ENCODE data around the gene EPN2. TPM values are rescaled to one million over a fixed set of nuclear protein-coding genes. Genes with fewer than 3 reads are reported as not detected.

Gene EPN2
- total RNA-seq, 1 experiment from 2014 or later: 57.8 TPM

DNA sequence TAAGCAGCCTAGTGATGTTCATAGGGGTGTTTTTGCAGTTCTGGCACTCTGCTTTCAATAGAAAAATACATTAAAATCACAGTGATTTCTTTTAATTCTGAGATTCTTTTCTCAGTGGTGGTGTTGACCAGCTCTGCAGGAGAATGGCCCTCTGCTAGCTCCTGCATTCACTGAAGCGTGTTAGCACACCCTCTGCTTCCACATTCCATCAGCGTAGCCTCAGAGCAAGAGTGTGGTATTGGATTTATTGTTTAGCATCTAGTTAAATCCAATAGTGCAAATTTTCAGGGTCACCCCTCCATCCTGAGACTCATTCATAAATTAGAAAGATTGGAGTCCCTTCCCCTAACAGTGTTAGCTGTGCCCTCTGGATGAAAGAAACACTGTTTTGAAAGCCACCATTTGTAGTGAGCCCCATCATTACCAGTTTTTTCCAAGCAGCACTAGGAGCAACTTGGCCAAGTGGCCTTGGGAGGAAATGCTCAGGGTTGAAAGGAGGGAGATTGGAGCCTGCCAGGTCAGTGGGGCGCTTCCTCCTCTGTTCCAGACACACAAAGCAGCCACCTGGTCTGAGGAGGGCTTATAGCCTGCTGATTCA lies 79.7 kb downstream of the EPN2 start:
- Histone ChIP-seq H3K79me1 (ENCODE audit: insufficient read depth, low read depth, low read length, poor library complexity, severe bottlenecking) (no peaks in the 10 kb centered on the region), H2BK12ac (ENCODE audit: insufficient read length, low read depth, low read length) (no peak overlapping the region), H3K4ac (ENCODE audit: low read depth, low read length) (no peak overlapping the region), H2BK15ac (ENCODE audit: low read depth, low read length) (no peak overlapping the region), H2BK5ac (ENCODE audit: insufficient read length, low read length) (no peak overlapping the region), H3K9ac (ENCODE audit: extremely low read depth, insufficient read length, low read length) (no peak overlapping the region), H2AK5ac (ENCODE audit: insufficient read length, low read length) (no peak overlapping the region), H2AFZ (ENCODE audit: low read length) (no peak overlapping the region), H2BK120ac (ENCODE audit: low read depth, low read length, poor library complexity, severe bottlenecking) (no peak overlapping the region), H3K4me1 (ENCODE audit: insufficient read depth, low read length) (peaks cover 4% of the 10 kb centered on the region), H2BK20ac (ENCODE audit: low read depth, low read length, poor library complexity, severe bottlenecking) (no peak overlapping the region), H3K23ac (ENCODE audit: insufficient read length, low read depth, low read length) (no peak overlapping the region), H3K79me2 (ENCODE audit: insufficient read depth, low read length) (no peaks in the 10 kb centered on the region), H4K91ac (ENCODE audit: insufficient read length, low read depth, low read length) (no peak overlapping the region), H4K5ac (ENCODE audit: insufficient read length, low read depth, low read length) (no peak overlapping the region), H3K4me2 (ENCODE audit: insufficient read depth, insufficient read length, low read length) (no peak overlapping the region), H3K18ac (ENCODE audit: insufficient read length, low read depth, low read length) (no peak overlapping the region), H3K9me3 (ENCODE audit: control insufficient read depth, low read depth, low read length) (no peaks in the 10 kb centered on the region), H3K23me2 (ENCODE audit: insufficient read length, low read depth, low read length, poor library complexity, severe bottlenecking) (no peaks in the 10 kb centered on the region), H3K27ac (ENCODE audit: insufficient read length, low read depth, low read length) (peak overlapping the region; percentile 13), H3K14ac (ENCODE audit: insufficient read depth, low read length) (no peak overlapping the region), H4K8ac (replicated peaks; ENCODE audit: insufficient read length, low read depth, low read length) (no peak overlapping the region), H4K20me1 (ENCODE audit: control insufficient read depth, insufficient read depth, insufficient read length) (no peaks in the 10 kb centered on the region), H3K56ac (ENCODE audit: insufficient read length, low read depth, low read length) (no peak overlapping the region), H3T11ph (ENCODE audit: low read length) (no peak overlapping the region), H3K27me3 (ENCODE audit: insufficient read depth, low read length) (no peaks in the 10 kb centered on the region)
- H3K36me3 Mint-ChIP-seq (ENCODE audit: insufficient read depth in 1 of 3, low read depth in 3 of 3): peaks cover 18 to 61% (median 34%) of the 10 kb centered on the region in 3 experiments
- H3K9me3 Mint-ChIP-seq: no peaks in the 10 kb centered on the region
- H3K4me3 Mint-ChIP-seq: peak overlapping the region in 1 of 2 experiments; percentile 53; a peak in 3 of 5 replicates
- peaks cover 31 to 33% of the 10 kb centered on the region in 2 experiments for H3K4me1 Mint-ChIP-seq
- WGBS (ENCODE audit: extremely low coverage, insufficient read length, low lambda C conversion rate): no CpG with 5 or more reads among the region's 3 CpGs
- H3K27me3 Mint-ChIP-seq (ENCODE audit: low read depth): no peaks in the 10 kb centered on the region
- no peak for DNase-seq
- TF ChIP-seq, protein P1, sequence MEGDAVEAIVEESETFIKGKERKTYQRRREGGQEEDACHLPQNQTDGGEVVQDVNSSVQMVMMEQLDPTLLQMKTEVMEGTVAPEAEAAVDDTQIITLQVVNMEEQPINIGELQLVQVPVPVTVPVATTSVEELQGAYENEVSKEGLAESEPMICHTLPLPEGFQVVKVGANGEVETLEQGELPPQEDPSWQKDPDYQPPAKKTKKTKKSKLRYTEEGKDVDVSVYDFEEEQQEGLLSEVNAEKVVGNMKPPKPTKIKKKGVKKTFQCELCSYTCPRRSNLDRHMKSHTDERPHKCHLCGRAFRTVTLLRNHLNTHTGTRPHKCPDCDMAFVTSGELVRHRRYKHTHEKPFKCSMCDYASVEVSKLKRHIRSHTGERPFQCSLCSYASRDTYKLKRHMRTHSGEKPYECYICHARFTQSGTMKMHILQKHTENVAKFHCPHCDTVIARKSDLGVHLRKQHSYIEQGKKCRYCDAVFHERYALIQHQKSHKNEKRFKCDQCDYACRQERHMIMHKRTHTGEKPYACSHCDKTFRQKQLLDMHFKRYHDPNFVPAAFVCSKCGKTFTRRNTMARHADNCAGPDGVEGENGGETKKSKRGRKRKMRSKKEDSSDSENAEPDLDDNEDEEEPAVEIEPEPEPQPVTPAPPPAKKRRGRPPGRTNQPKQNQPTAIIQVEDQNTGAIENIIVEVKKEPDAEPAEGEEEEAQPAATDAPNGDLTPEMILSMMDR (conservative IDR thresholded peaks at IDR 0.05): no peak
- H3K27ac Mint-ChIP-seq: peak overlapping the region; percentile 85 to 93 (median 92)

All from H9 (cell line).